Measurements from ENCODE around the gene LRRC23.

LRRC23 gene

GRCh38 chr12:6921539-6921938, 16.9 kb downstream of the LRRC23 start:
- TF ChIP-seq CTCF (IDR thresholded peaks at IDR 0.05; ENCODE audit: control extremely low read depth, extremely low read depth, low read depth, missing control alignments): no peak
- DNase-seq (ENCODE audit: extremely low spot score): no peak
- CTCF ChIA-PET: interaction anchor here (1.0 to 2.9 kb wide), 9 partner anchors 10 to 188 kb away, joined by 3 to 12 read pairs (median 6); partner anchors contain the start of genes PTPN6 and SPSB2
- POLR2A ChIA-PET: interaction anchor here (1.0 kb wide), 1 partner anchor 22 kb away, joined by 3 read pairs; the partner anchor contains the start of genes C12orf57 and RNU7-1

- ChIA-PET POLR2A (interaction anchor here (1.0 kb wide), 1 partner anchor 22 kb away, joined by 3 read pairs; the partner anchor contains the start of genes C12orf57 and RNU7-1), CTCF (interaction anchor here (1.0 to 2.9 kb wide), 9 partner anchors 10 to 187 kb away, joined by 3 to 12 read pairs (median 6); partner anchors contain the start of genes PTPN6 and SPSB2)
- TF ChIP-seq CTCF (IDR thresholded peaks at IDR 0.05; ENCODE audit: control extremely low read depth, extremely low read depth, low read depth, missing control alignments): no peak
- DNase-seq (ENCODE audit: extremely low spot score): no peak
Measured at GRCh38 chr12:6921996-6922946, 17.6 kb downstream of the LRRC23 start.

- ChIA-PET POLR2A (no interaction called here), CTCF (interaction anchor here (0.6 to 4.4 kb wide), 21 partner anchors 9 to 186 kb away, joined by 3 to 142 read pairs (median 6); partner anchors contain the start of genes C12orf57, C1RL, CDCA3 and ENO2)
- DNase-seq (ENCODE audit: extremely low spot score): no peak
- no peak for TF ChIP-seq CTCF (IDR thresholded peaks at IDR 0.05; ENCODE audit: control extremely low read depth, extremely low read depth, low read depth, missing control alignments)
Measured at GRCh38 chr12:6923003-6923732, 18.5 kb downstream of the LRRC23 start.

GRCh38 chr12:6923851-6924250, 19.2 kb downstream of the LRRC23 start:
- no peak for DNase-seq (ENCODE audit: extremely low spot score)
- no peak for TF ChIP-seq CTCF (IDR thresholded peaks at IDR 0.05; ENCODE audit: control extremely low read depth, extremely low read depth, low read depth, missing control alignments)
- CTCF ChIA-PET: interaction anchor here (0.6 to 4.4 kb wide), 23 partner anchors 10 to 221 kb away, joined by 3 to 142 read pairs (median 6); partner anchors contain the start of genes C12orf57, C1RL, CDCA3 and ENO2
- POLR2A ChIA-PET: interaction anchor here (0.8 kb wide), 1 partner anchor 31 kb away, joined by 3 read pairs; no protein-coding TSS in a partner anchor

- ChIA-PET CTCF (interaction anchor here (0.8 to 4.4 kb wide), 25 partner anchors 11 to 220 kb away, joined by 3 to 142 read pairs (median 7); partner anchors contain the start of genes C12orf57, C1RL, ENO2 and LRRC23), POLR2A (interaction anchor here (0.8 to 1.5 kb wide), 5 partner anchors 11 to 183 kb away, joined by 3 to 6 read pairs (median 4); partner anchors contain the start of genes C12orf57, RNU7-1 and TPI1)
- TF ChIP-seq CTCF (IDR thresholded peaks at IDR 0.05; ENCODE audit: control extremely low read depth, extremely low read depth, low read depth, missing control alignments): no peak
- no peak for DNase-seq (ENCODE audit: extremely low spot score)
Measured at GRCh38 chr12:6925239-6925539, 20.6 kb downstream of the LRRC23 start.
